GM18873 (cell line): ENCODE measurements around the gene PTPRG.

Experiments used
- ATAC-seq: cut with Tn5 transposase; IDR thresholded peaks from one replicate; pipeline ENCODE4 v1.9.1; 2021; ENCODE audit warnings: mild to moderate bottlenecking, moderate library complexity, moderate number of reproducible peaks; ENCODE audit not compliant: unreplicated experiment, low FRiP score

The PTPRG gene

GRCh38 chr3:61646851-61647525 is 85.6 kb downstream of the PTPRG start:
- no peak for ATAC-seq

- no peak for ATAC-seq
Observed at GRCh38 chr3:61648481-61648880, 87.1 kb downstream of the PTPRG start.

GRCh38 chr3:61649381-61650170 is 88.2 kb downstream of the PTPRG start:
- no peak for ATAC-seq

- no peak for ATAC-seq
Observed at GRCh38 chr3:61650276-61650675, 88.9 kb downstream of the PTPRG start.

GRCh38 chr3:61650719-61651410 is 89.5 kb downstream of the PTPRG start:
- ATAC-seq: no peak

- ATAC-seq: no peak
Observed at GRCh38 chr3:61657689-61658088, 96.3 kb downstream of the PTPRG start.

GRCh38 chr3:61662861-61663260 is 101.5 kb downstream of the PTPRG start:
- ATAC-seq: no peak

- no peak for ATAC-seq
Observed at GRCh38 chr3:61663356-61664104, 102.2 kb downstream of the PTPRG start.

- ATAC-seq: no peak
Observed at GRCh38 chr3:61664105-61664482, 102.7 kb downstream of the PTPRG start.

- no peak for ATAC-seq
Observed at GRCh38 chr3:61665121-61665520, 103.8 kb downstream of the PTPRG start.

GRCh38 chr3:61665987-61666386 is 104.6 kb downstream of the PTPRG start:
- no peak for ATAC-seq

- no peak for ATAC-seq
Observed at GRCh38 chr3:61666615-61667330, 105.4 kb downstream of the PTPRG start.

GRCh38 chr3:61667383-61667782 is 106.0 kb downstream of the PTPRG start:
- no peak for ATAC-seq

GRCh38 chr3:61667814-61668213 is 106.4 kb downstream of the PTPRG start:
- ATAC-seq: no peak

GRCh38 chr3:61668317-61668864 is 107.0 kb downstream of the PTPRG start:
- ATAC-seq: no peak

GRCh38 chr3:61669203-61669602 is 107.8 kb downstream of the PTPRG start:
- ATAC-seq: no peak

- no peak for ATAC-seq
Observed at GRCh38 chr3:61669668-61670299, 108.4 kb downstream of the PTPRG start.

- no peak for ATAC-seq
Observed at GRCh38 chr3:61673651-61674050, 112.3 kb downstream of the PTPRG start.

- ATAC-seq: no peak
Observed at GRCh38 chr3:61674596-61674995, 113.2 kb downstream of the PTPRG start.
